GM12878 (cell line): ENCODE data around the gene TIGD7. TPM values are rescaled to one million over a fixed set of nuclear protein-coding genes. Genes with fewer than 3 reads are reported as not detected.
A peak's percentile ranks its signal among the peaks of the same experiment; 100 is the strongest.
"Not testable (repeated sequence)": the region's sequence is repeated elsewhere in the genome, so short reads cannot be mapped to it uniquely, and the experiment has no call there.

ENCODE experiments used
- ATAC-seq: fragments of 200-7000 bp; cut with Tn5 transposase; 3 replicates; pipeline ENCODE4 v1.9.1; 2020; ENCODE audit warnings: mild to moderate bottlenecking, moderate library complexity
- BruUV-seq: library from RNA; stranded (reverse); fragments of 400-500 nt; replicated peaks from 2 replicates; lab custom pipeline; 2021; lab: Mats Ljungman, UMichigan
- CTCF ChIA-PET: fragments of 300-600 bp; sonication (Branson Sonifier 250); formaldehyde crosslinking; extraction: SDS; loops from one replicate; lab custom pipeline; 2021; ENCODE audit warnings: inconsistent platforms; lab: Yijun Ruan, JAX
- POLR2A ChIA-PET: fragments of 350-600 bp; formaldehyde crosslinking; extraction: SDS; loops from one replicate; lab custom pipeline; 2021; ENCODE audit warnings: inconsistent platforms; lab: Charles Lee
- RAD21 ChIA-PET: fragments of 300-600 bp; sonication (Branson Sonifier 250); formaldehyde crosslinking; loops from one replicate; lab custom pipeline; 2023; ENCODE audit warnings: antibody characterized with exemption; ENCODE audit not compliant: unreplicated experiment; lab: Charles Lee
- SMC1A ChIA-PET: fragments of 300-600 bp; sonication (Branson Sonifier 250); formaldehyde crosslinking; loops from one replicate; lab custom pipeline; 2023; ENCODE audit not compliant: unreplicated experiment, uncharacterized antibody; lab: Charles Lee
- DNase-seq: peaks from one replicate; pipeline ENCODE4 v3.0.0-alpha.2; 2011; ENCODE audit warnings: low read depth, low spot score
- FAIRE-seq: peaks from 3 replicates; lab custom pipeline; 2011; peaks lifted over from hg19 to GRCh38; lab: Jason Lieb, UNC
- H2AFZ ChIP-seq: 2 replicates; pipeline ENCODE4 v1.6.0; 2011; ENCODE audit warnings: low read depth, low read length, control low read depth; ENCODE audit not compliant: control insufficient read depth
- H3K27ac ChIP-seq: 2 replicates; pipeline ENCODE4 v1.5.1; 2011; ENCODE audit warnings: control low read depth; ENCODE audit not compliant: control insufficient read depth, insufficient read depth
- H3K27me3 ChIP-seq, 2 experiments: replicated peaks in 1 of 2; 2 replicates each; pipeline versions ENCODE4 v1.6.0 to v1.6.1; 2011; ENCODE audit warnings: low read length in 1 of 2; ENCODE audit not compliant: control insufficient read depth in 2 of 2, insufficient read depth in 2 of 2
- H3K36me3 ChIP-seq, 2 experiments: 2 replicates each; pipeline ENCODE4 v1.5.1; 2011; ENCODE audit warnings: low read length in 1 of 2; ENCODE audit not compliant: control insufficient read depth in 2 of 2, insufficient read depth in 2 of 2
- H3K4me1 ChIP-seq: 2 replicates; pipeline ENCODE4 v1.6.1; 2011; ENCODE audit warnings: mild to moderate bottlenecking, low read length, moderate library complexity, mixed read lengths; ENCODE audit not compliant: control insufficient read depth, insufficient read depth
- H3K4me2 ChIP-seq: 2 replicates; pipeline ENCODE4 v1.6.0; 2011; ENCODE audit warnings: control low read depth; ENCODE audit not compliant: control insufficient read depth, insufficient read depth
- H3K4me3 ChIP-seq: fragments of 200-600 bp; sonication (generic); 2 replicates; pipeline ENCODE4 v1.5.1; 2016
- H3K79me2 ChIP-seq: 2 replicates; pipeline ENCODE4 v1.6.0; 2011; ENCODE audit warnings: low read length; ENCODE audit not compliant: control insufficient read depth, insufficient read depth
- H3K9ac ChIP-seq: 2 replicates; pipeline ENCODE4 v1.8.0; 2011; ENCODE audit warnings: low read length, control low read depth, mixed read lengths; ENCODE audit not compliant: control insufficient read depth, insufficient read depth
- H3K9me3 ChIP-seq: replicated peaks from 3 replicates; pipeline ENCODE4 v1.5.1; 2011; ENCODE audit warnings: mild to moderate bottlenecking, low read length; ENCODE audit not compliant: control insufficient read depth, insufficient read depth
- H4K20me1 ChIP-seq: 2 replicates; pipeline ENCODE4 v1.6.0; 2011; ENCODE audit not compliant: control insufficient read depth, insufficient read depth
- BCL11A ChIP-seq: IDR thresholded peaks from 2 replicates; pipeline ENCODE4 v1.6.1; 2011; ENCODE audit warnings: low read depth, low read length
- EED ChIP-seq: sonication (generic); IDR thresholded peaks from 2 replicates; pipeline ENCODE4 v1.6.1; 2016; ENCODE audit warnings: antibody characterized with exemption, low read depth
- ESRRA ChIP-seq: IDR thresholded peaks from 2 replicates; pipeline ENCODE4 v1.6.1; 2012; ENCODE audit warnings: mild to moderate bottlenecking, low read length, improper control_type of control experiment
- NFYB ChIP-seq: IDR thresholded peaks from 2 replicates; pipeline ENCODE4 v1.6.1; 2011; ENCODE audit warnings: low read depth, mild to moderate bottlenecking, low read length, improper control_type of control experiment, moderate library complexity; ENCODE audit not compliant: insufficient read depth
- RFX5 ChIP-seq: IDR thresholded peaks from 2 replicates; pipeline ENCODE4 v1.6.1; 2011; ENCODE audit warnings: low read depth, low read length, improper control_type of control experiment
- SUZ12 ChIP-seq: fragments of 200-600 bp; sonication (generic); IDR thresholded peaks from one replicate; pipeline ENCODE4 v1.6.1; 2018; ENCODE audit warnings: antibody characterized with exemption, mild to moderate bottlenecking; ENCODE audit not compliant: unreplicated experiment
- ZNF24 ChIP-seq: fragments of 450-650 bp; IDR thresholded peaks from 2 replicates; pipeline ENCODE4 v1.6.1; 2017; ENCODE audit warnings: antibody characterized with exemption, mild to moderate bottlenecking
- WGBS: methylation state at CpG from one replicate; pipeline ENCODE4 v1.1.6; 2016; ENCODE audit warnings: low lambda C conversion rate; ENCODE audit not compliant: insufficient replicate concordance, insufficient coverage; ENCODE audit errors: missing lambda C conversion rate; 5-methylcytosine and 5-hydroxymethylcytosine counted together
- in situ Hi-C: fragments of 300-500 bp; cut with MboI; formaldehyde crosslinking; loops from 9 replicates; pipeline ENCODE4 v1.14.3; 2018; ENCODE audit warnings: mixed read lengths
- intact Hi-C: fragments of 100-400 bp; cut with micrococcal nuclease; formaldehyde crosslinking; loops from one replicate; pipeline ENCODE4 v1.14.2; 2022; ENCODE audit not compliant: unreplicated experiment
- polyA plus RNA-seq, 11 experiments: library from polyadenylated mRNA; depleted of rRNA in 4 of 11; unstranded in 6 of 11; stranded (reverse) in 5 of 11; fragments of >200 nt; fragmentation: Nextera tagmentation in 4 of 11; fragmentation: Illumina TruSeq in 1 of 11; extraction: Ambion mirVana in 4 of 11; extraction: Trizol in 1 of 11; gene quantifications; 1 replicate in 1 of 11; 2 replicates in 10 of 11; pipeline versions ENCODE4 v1.2.1 to v1.2.3, GENCODE V29; 2011 to 2016; ENCODE audit warnings: inconsistent platforms in 2 of 11, missing spikeins in 2 of 11, low read depth in 1 of 11
- total RNA-seq, 4 experiments: library from RNA; depleted of rRNA in 3 of 4; stranded (reverse); fragments of >200 nt in 3 of 4; fragmentation: Illumina TruSeq in 1 of 4; extraction: Trizol in 1 of 4; gene quantifications; 2 replicates each; pipeline versions ENCODE4 v1.2.1 to v1.2.3, GENCODE V29; 2013 to 2021
- TF ChIP-seq, protein P1 (sequence below): IDR thresholded peaks from 2 replicates; pipeline ENCODE4 v1.6.1; 2011; ENCODE audit warnings: low read depth, mild to moderate bottlenecking, low read length, moderate library complexity, borderline replicate concordance; ENCODE audit errors: extremely low read depth

The TIGD7 gene
- total and polyA plus RNA-seq, 10 of the 15 experiments (the other 5 are each of a cell fraction or from before 2014, with no cell fraction given): 0.37 to 3.8 (median 3.0) TPM

DNA sequence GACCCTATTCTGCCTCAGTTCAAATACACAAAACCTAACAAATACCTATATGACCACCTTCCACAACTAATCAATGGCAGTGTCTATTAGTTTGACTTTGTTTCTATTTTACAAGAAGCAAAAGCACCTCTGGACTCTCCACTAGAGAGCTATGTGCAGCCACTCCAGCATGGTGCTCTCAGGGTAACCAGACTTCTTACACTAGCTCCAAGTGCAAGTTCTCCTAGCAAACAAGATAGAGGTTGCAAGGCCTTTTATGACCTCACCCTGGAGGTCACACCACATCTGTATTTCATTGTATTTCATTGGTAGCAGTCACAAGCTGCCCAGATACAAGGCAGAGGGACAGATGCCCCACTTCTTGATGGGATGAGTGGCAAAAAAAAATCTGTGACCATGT is 30.3 kb downstream of the TIGD7 start (continued):
- TF ChIP-seq, protein P1, sequence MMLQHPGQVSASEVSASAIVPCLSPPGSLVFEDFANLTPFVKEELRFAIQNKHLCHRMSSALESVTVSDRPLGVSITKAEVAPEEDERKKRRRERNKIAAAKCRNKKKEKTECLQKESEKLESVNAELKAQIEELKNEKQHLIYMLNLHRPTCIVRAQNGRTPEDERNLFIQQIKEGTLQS: no peak
- TF ChIP-seq SUZ12 (no peak), EED (no peak)

GRCh38 chr16:3274490-3274889 is 30.7 kb downstream of the TIGD7 start:
- ChIA-PET RAD21 (no interaction called here), POLR2A (interaction anchor here (0.6 kb wide), 1 partner anchor 36 kb away, joined by 3 read pairs; no protein-coding TSS in a partner anchor)
- 43% methylated on average over 4 of the region's 4 CpGs for WGBS

DNA sequence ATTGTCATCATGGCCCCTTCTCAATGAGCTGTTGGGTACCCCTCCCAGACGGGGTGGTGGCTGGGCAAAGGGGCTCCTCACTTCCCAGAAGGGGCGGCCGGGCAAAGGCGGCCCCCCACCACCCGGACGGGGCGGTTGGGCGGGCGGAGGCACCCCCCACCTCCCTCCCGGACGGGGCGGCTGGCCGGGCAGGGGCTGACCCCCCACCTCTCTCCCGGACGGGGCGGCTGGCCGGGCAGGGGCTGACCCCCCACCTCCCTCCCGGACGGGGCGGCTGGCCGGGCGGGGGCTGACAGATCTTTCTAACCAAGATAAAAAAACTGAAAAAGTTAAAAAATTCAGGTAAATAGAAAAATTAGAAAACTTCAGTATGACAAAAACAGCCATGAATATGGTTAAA is 33.9 kb downstream of the TIGD7 start:
- POLR2A ChIA-PET, FAIRE-seq, SMC1A ChIA-PET, DNase-seq, H4K20me1 ChIP-seq, ATAC-seq, intact Hi-C loops, CTCF ChIA-PET, H2AFZ ChIP-seq, H3K4me2 ChIP-seq, H3K27ac ChIP-seq, RAD21 ChIA-PET, H3K27me3 ChIP-seq, H3K36me3 ChIP-seq, H3K9ac ChIP-seq, BruUV-seq, H3K4me3 ChIP-seq, H3K79me2 ChIP-seq, H3K9me3 ChIP-seq, H3K4me1 ChIP-seq, in situ Hi-C loops: not testable (repeated sequence)
- 81% methylated on average over 6 of the region's 22 CpGs for WGBS

More at GRCh38 chr16:3274490-3274889, 30.7 kb downstream of the TIGD7 start:
- in situ Hi-C loops: no loop called here
- no peaks in the 10 kb centered on the region for H3K4me1 ChIP-seq
- H3K36me3 ChIP-seq: no peaks in the 10 kb centered on the region
- TF ChIP-seq BCL11A (no peak), RFX5 (no peak), NFYB (0 out of 2 replicates have a peak, but pooled peaks have one; percentile 42), ZNF24 (no peak), ESRRA (no peak)
- SMC1A ChIA-PET: interaction anchor here (0.7 kb wide), 1 partner anchor 796 kb away, joined by 3 read pairs; no protein-coding TSS in a partner anchor
- H4K20me1 ChIP-seq: no peaks in the 10 kb centered on the region
- intact Hi-C loops: no loop called here
- H3K9me3 ChIP-seq: no peaks in the 10 kb centered on the region
- DNase-seq (no peak), FAIRE-seq (no peak), ATAC-seq (peak; percentile 48; the same call in 1 of the 3 replicates)
- no peak overlapping the region for H2AFZ ChIP-seq
- no peak overlapping the region for H3K27ac ChIP-seq
- H3K9ac ChIP-seq: no peak overlapping the region
- no peak overlapping the region for H3K4me3 ChIP-seq
- no peaks in the 10 kb centered on the region for H3K27me3 ChIP-seq
- no peaks in the 10 kb centered on the region for H3K79me2 ChIP-seq
- no TSS peak for BruUV-seq
- CTCF ChIA-PET: no interaction called here
- no peak overlapping the region for H3K4me2 ChIP-seq

GRCh38 chr16:3270718-3271117 is 34.5 kb downstream of the TIGD7 start:
- POLR2A ChIA-PET, SMC1A ChIA-PET, BruUV-seq, H3K36me3 ChIP-seq, H3K4me2 ChIP-seq, DNase-seq, H4K20me1 ChIP-seq, in situ Hi-C loops, H3K27ac ChIP-seq, H3K79me2 ChIP-seq, H3K9me3 ChIP-seq, H3K9ac ChIP-seq, intact Hi-C loops, H3K4me1 ChIP-seq, H2AFZ ChIP-seq, ATAC-seq, CTCF ChIA-PET, H3K4me3 ChIP-seq, RAD21 ChIA-PET, H3K27me3 ChIP-seq, FAIRE-seq: not testable (repeated sequence)
- WGBS: 94% methylated on average over 2 of the region's 5 CpGs
